ENCODE measurements around the gene KRTCAP3. TPM values are rescaled to one million over a fixed set of nuclear protein-coding genes. Genes with fewer than 3 reads are reported as not detected.
"Not testable (repeated sequence)": the region's sequence is repeated elsewhere in the genome, so short reads cannot be mapped to it uniquely, and the experiment has no call there.

Gene KRTCAP3
- not detected in 2 replicates for total RNA-seq

GRCh38 chr2:27441958-27442919 is at the start of gene KRTCAP3:
Gene KRTCAP3, plus strand, starts transcription at chr2:27442381. Its CDS starts 32 bp downstream, at chr2:27442413.
- no peak for DNase-seq (ENCODE audit: extremely low read depth, low read depth, low spot score)

- no peak for DNase-seq (ENCODE audit: extremely low read depth, low read depth, low spot score)
Measured at GRCh38 chr2:27393225-27393624, 49.0 kb upstream of the KRTCAP3 start.

- DNase-seq (ENCODE audit: extremely low read depth, low read depth, low spot score): no peak
Measured at GRCh38 chr2:27398962-27399361, 43.2 kb upstream of the KRTCAP3 start.

- no peak for DNase-seq (ENCODE audit: extremely low read depth, low read depth, low spot score)
Measured at GRCh38 chr2:27400348-27401135, 41.6 kb upstream of the KRTCAP3 start.

GRCh38 chr2:27407798-27408491 is 34.2 kb upstream of the KRTCAP3 start:
- DNase-seq (ENCODE audit: extremely low read depth, low read depth, low spot score): no peak

GRCh38 chr2:27408601-27409320 is 33.4 kb upstream of the KRTCAP3 start:
- DNase-seq (ENCODE audit: extremely low read depth, low read depth, low spot score): no peak

- DNase-seq (ENCODE audit: extremely low read depth, low read depth, low spot score): no peak
Measured at GRCh38 chr2:27409321-27410073, 32.7 kb upstream of the KRTCAP3 start, which contains the start of gene PPM1G. Gene PPM1G, minus strand, starts transcription at chr2:27409591. Its CDS starts 169 bp downstream, at chr2:27409422.

GRCh38 chr2:27412419-27413152 is 29.6 kb upstream of the KRTCAP3 start:
- no peak for DNase-seq (ENCODE audit: extremely low read depth, low read depth, low spot score)

- DNase-seq (ENCODE audit: extremely low read depth, low read depth, low spot score): no peak
Measured at GRCh38 chr2:27416151-27416550, 26.0 kb upstream of the KRTCAP3 start.

- DNase-seq (ENCODE audit: extremely low read depth, low read depth, low spot score): no peak
Measured at GRCh38 chr2:27420996-27421395, 21.2 kb upstream of the KRTCAP3 start.

GRCh38 chr2:27421660-27422250 is 20.4 kb upstream of the KRTCAP3 start:
- DNase-seq (ENCODE audit: extremely low read depth, low read depth, low spot score): no peak

GRCh38 chr2:27422958-27423357 is 19.2 kb upstream of the KRTCAP3 start:
- no peak for DNase-seq (ENCODE audit: extremely low read depth, low read depth, low spot score)

GRCh38 chr2:27425039-27425438 is 17.1 kb upstream of the KRTCAP3 start:
- not testable (repeated sequence) for DNase-seq (ENCODE audit: extremely low read depth, low read depth, low spot score)

GRCh38 chr2:27427863-27428212 is 14.3 kb upstream of the KRTCAP3 start:
- DNase-seq (ENCODE audit: extremely low read depth, low read depth, low spot score): no peak

- no peak for DNase-seq (ENCODE audit: extremely low read depth, low read depth, low spot score)
Measured at GRCh38 chr2:27428213-27428977, 13.8 kb upstream of the KRTCAP3 start, which contains the start of gene NRBP1. Gene NRBP1, plus strand, starts transcription at chr2:27428631. Its CDS starts 4,643 bp downstream, at chr2:27433274.

- no peak for DNase-seq (ENCODE audit: extremely low read depth, low read depth, low spot score)
Measured at GRCh38 chr2:27428978-27429541, 13.1 kb upstream of the KRTCAP3 start.

- no peak for DNase-seq (ENCODE audit: extremely low read depth, low read depth, low spot score)
Measured at GRCh38 chr2:27431395-27431794, 10.8 kb upstream of the KRTCAP3 start.

Data from glomerular endothelial cell (primary cell).